Upper lobe of left lung (tissue), 4 donors: ENCODE results near the gene FAM227B.

ENCODE experiments used
- POLR2AphosphoS5 ChIP-seq, 2 donors: sonication (generic); formaldehyde crosslinking; IDR thresholded peaks; one replicate each; pipeline ENCODE4 v1.5.1; 2017; ENCODE audit warnings: antibody characterized with exemption in 2 of 2
- TF ChIP-seq, protein P1 (sequence below), 6 experiments: fragments of 450-650 bp in 4 of 6; fragments of 200-600 bp in 2 of 6; sonication (generic) in 2 of 6; IDR thresholded peaks; one replicate each; pipeline ENCODE4 v1.5.1; 2016 to 2019; ENCODE audit warnings: antibody characterized with exemption in 6 of 6

DNA sequence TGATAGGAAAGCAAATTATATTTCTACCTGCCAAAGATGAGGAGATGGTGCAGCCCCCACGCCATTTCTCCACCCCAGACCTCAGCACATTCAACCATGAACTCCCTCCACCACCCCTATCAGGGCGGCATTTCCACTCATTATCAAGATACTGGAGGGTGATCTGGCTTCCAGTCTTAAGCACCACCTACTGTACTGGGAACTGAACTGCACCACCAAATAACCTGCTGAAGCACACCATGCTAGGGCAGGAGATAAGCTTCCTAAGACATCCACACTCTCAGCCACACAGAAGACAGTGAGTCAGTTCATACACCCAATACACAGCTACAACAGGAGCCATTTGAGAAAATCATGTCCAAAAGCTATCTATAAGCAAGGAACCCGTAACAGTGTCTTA, 98.8 kb downstream of the FAM227B start:
- TF ChIP-seq, protein P1, sequence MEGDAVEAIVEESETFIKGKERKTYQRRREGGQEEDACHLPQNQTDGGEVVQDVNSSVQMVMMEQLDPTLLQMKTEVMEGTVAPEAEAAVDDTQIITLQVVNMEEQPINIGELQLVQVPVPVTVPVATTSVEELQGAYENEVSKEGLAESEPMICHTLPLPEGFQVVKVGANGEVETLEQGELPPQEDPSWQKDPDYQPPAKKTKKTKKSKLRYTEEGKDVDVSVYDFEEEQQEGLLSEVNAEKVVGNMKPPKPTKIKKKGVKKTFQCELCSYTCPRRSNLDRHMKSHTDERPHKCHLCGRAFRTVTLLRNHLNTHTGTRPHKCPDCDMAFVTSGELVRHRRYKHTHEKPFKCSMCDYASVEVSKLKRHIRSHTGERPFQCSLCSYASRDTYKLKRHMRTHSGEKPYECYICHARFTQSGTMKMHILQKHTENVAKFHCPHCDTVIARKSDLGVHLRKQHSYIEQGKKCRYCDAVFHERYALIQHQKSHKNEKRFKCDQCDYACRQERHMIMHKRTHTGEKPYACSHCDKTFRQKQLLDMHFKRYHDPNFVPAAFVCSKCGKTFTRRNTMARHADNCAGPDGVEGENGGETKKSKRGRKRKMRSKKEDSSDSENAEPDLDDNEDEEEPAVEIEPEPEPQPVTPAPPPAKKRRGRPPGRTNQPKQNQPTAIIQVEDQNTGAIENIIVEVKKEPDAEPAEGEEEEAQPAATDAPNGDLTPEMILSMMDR (IDR thresholded peaks at IDR 0.05) = no peak
- TF ChIP-seq POLR2AphosphoS5 (IDR thresholded peaks at IDR 0.05) = no peak
